ENCODE measurements around the gene SRGAP3.
A peak's percentile ranks its signal among the peaks of the same experiment; 100 is the strongest.

SRGAP3 gene

GRCh38 chr3:8996216-8996615 is 253.2 kb downstream of the SRGAP3 start:
- DNase-seq = no peak

GRCh38 chr3:8994226-8994625 is 255.2 kb downstream of the SRGAP3 start:
- DNase-seq = no peak

- no peak for DNase-seq
These were observed 256.1 kb downstream of the SRGAP3 start for GRCh38 chr3:8993331-8993730.

GRCh38 chr3:8992854-8993253 is 256.6 kb downstream of the SRGAP3 start:
- no peak for DNase-seq

GRCh38 chr3:8992199-8992598 is 257.2 kb downstream of the SRGAP3 start:
- DNase-seq = no peak

GRCh38 chr3:8990266-8991215 is 258.9 kb downstream of the SRGAP3 start:
- DNase-seq = no peak

- DNase-seq = no peak
These were observed 260.5 kb downstream of the SRGAP3 start for GRCh38 chr3:8988791-8989558.

- no peak for DNase-seq
These were observed 261.1 kb downstream of the SRGAP3 start for GRCh38 chr3:8988384-8988655.

GRCh38 chr3:8987645-8988383 is 261.6 kb downstream of the SRGAP3 start:
- peak in 53 of 58 donors; percentile 14 to 76 (median 45) for DNase-seq

GRCh38 chr3:8987226-8987625 is 262.2 kb downstream of the SRGAP3 start:
- no peak for DNase-seq

GRCh38 chr3:8986741-8987140 is 262.7 kb downstream of the SRGAP3 start:
- DNase-seq = no peak

- DNase-seq = no peak
These were observed 263.6 kb downstream of the SRGAP3 start for GRCh38 chr3:8985876-8986275.

- DNase-seq = no peak
These were observed 264.0 kb downstream of the SRGAP3 start for GRCh38 chr3:8985411-8985831.

GRCh38 chr3:8984526-8984925 is 264.9 kb downstream of the SRGAP3 start:
- no peak for DNase-seq

- no peak for DNase-seq
These were observed 265.4 kb downstream of the SRGAP3 start for GRCh38 chr3:8984081-8984480.

GRCh38 chr3:8983591-8983990 is 265.9 kb downstream of the SRGAP3 start:
- DNase-seq = no peak

GRCh38 chr3:8983026-8983425 is 266.4 kb downstream of the SRGAP3 start:
- no peak for DNase-seq

GRCh38 chr3:8982509-8982908 is 266.9 kb downstream of the SRGAP3 start:
- peak in 13 of 58 donors; percentile 12 to 40 (median 18) for DNase-seq

- DNase-seq = no peak
These were observed 267.7 kb downstream of the SRGAP3 start for GRCh38 chr3:8981700-8982099.

- DNase-seq = no peak
These were observed 268.1 kb downstream of the SRGAP3 start for GRCh38 chr3:8981296-8981695.

GRCh38 chr3:8980756-8981257 is 268.6 kb downstream of the SRGAP3 start:
- no peak for DNase-seq

GRCh38 chr3:8979262-8979661 is 270.2 kb downstream of the SRGAP3 start:
- no peak for DNase-seq
